Islet precursor cell (in vitro differentiated cells): Measurements from ENCODE around the gene ZNF618.

Experiments used
- DNase-seq: peaks from one replicate; pipeline ENCODE4 v3.0.0-alpha.2; 2018

The ZNF618 gene

DNA sequence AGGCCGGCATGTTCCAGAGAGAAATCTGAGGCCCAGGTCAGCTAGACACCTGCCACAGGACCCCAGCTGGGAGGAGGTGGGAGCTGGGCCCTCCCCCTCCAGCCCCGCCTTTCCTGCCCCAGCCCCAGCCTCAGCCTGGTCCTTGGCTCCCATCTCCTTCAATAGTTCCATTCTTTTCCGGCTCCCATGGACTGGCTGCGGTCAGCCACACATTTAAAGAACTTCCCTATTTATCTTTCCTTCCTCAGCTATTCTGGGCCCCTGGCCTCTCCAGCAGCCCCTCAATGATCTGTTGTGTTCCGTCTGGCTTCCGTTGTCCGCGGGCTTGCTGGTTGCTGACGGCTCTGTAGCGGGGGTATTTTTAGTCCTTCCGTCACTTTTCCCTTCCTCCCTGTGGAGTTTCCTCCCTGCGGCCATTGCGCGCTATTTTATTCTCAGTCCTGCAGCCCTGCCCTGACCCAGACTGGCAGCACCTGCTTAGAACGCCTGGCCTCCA is 128.2 kb downstream of the ZNF618 start:
- DNase-seq = peak; percentile 36

GRCh38 chr9:114005371-114006154 is 129.5 kb downstream of the ZNF618 start:
- no peak for DNase-seq

- no peak for DNase-seq
Observed at GRCh38 chr9:114006155-114006550, 130.0 kb downstream of the ZNF618 start.

- DNase-seq = peak; percentile 38
Observed at GRCh38 chr9:114006931-114007691, 131.0 kb downstream of the ZNF618 start.

DNA sequence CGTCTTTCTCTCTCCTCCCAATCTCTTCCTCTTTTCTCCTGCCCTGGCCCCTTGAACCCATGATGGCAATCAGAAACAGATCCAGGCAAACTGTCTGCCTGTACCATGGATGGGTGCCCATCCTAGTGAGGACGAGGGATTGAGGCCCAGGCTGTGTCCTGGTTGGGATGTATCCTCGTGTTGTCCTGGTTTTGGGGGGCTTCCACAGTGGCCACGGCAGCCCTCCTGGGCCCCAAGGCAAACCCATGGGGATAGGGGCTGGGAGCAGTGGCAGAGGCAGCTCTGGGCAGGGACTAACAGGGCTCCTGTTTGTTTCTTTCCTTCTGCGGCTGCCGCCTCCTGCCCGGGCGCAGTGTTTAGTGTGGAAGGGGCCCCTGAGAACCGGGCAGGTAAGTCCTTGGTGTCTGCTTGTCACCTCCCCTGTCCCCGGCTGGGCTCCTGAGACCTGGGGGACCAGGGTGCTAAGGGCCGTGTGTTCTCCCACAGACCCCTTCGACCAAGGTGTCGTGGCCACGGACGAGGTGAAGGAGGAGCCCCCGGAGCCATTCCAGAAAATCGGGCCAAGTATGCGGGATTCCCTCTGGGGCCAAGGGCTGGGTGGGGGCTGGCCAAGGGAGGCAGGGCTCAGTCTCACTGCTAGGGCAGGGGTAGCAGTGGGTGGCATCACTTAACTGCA is 132.0 kb downstream of the ZNF618 start:
- no peak for DNase-seq

DNA sequence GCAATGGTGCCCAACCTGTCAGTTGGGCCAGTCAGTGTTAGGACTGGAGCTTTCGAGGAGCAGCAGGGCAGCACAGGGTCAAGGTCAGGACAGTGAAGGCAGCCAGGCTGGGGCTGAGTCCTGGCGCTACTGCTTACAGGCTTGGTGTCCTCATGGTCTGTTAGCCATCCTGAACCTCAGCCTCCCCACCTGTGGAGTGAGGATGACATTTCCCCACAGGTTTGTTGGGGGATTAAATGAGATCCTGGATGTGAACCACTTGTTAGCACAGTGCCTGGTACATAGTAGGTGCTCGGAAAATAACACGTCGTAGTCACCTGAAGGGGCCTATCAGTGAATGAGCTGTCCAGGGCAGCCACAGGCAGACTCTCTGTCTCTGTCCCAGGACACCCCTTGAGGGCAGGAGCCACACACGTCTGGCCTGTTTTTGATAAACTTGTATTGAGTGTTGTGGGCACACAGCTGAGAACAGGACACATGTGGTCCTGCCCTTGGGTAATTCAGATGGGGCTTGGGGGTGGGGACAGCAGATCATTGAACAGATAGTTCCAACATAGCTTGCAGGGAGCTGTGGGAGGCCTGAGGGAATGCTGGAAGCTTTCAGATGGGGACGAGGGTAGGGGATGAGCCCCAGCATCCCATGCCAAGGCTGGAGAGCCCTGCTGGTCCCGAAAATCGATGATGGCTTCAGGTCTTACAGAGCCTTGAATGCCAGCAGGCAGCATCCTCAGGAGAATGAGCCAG is 132.7 kb downstream of the ZNF618 start:
- DNase-seq = peak; percentile 49

DNA sequence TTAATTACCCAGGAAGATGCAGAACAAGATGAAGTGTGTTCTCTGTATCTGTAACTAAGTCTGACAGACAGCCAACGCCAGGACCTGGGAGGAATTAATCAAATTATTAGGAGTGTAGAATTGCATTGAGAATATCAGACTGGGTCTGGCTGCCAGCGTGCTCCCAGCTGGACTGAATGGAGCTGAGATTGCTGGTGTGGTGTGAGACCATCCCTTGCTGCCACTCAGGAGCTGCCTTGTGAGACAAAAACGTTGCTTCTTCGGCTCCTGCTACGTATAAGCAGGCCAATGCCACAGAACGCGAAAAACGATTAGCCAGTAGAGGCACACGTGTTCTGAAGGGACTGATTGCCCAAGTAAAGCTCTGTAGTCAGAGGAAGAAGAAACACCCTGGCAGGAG is 135.2 kb downstream of the ZNF618 start:
- no peak for DNase-seq

GRCh38 chr9:114012126-114012525 is 136.0 kb downstream of the ZNF618 start:
- DNase-seq = no peak

- no peak for DNase-seq
Observed at GRCh38 chr9:114014044-114014443, 137.9 kb downstream of the ZNF618 start.

DNA sequence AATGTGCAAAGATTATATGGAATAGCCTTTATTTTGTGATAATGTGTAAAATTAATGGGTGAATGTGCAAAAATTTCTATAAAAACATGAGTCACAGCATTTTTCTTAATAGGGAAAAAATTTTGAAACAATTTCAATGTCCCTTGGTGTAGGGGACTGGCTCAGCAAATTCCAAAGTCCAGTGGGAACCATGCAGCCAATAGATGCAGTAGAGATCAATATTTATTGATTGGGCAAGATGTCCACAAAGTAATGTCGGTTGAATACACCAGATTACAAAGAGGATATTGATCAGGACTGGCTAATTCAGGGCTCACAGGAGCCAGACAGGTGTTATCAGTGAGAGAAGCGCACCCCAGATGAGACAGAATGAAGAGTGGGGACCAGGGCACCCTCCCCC is 139.5 kb downstream of the ZNF618 start:
- DNase-seq = no peak

DNA sequence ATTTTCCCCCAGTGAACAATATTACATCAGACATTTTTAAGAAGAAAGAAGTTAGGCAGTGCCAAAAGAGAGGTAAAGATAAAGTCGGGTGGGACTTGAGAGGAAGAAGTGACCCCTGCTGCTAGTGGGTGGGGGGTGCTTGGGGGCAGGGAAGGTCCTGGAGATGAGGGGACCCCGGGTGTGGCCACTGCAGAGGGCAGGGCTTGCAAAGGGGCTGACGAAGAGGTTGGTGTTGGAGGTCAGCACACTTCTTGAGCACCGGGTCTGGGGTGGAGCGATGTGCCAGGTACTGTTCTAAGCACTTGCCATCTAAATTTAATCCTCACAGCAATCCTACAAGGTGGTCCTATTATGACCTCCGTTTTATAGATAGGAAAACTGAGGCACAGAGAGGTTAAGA is 140.0 kb downstream of the ZNF618 start:
- DNase-seq = peak; percentile 37

DNA sequence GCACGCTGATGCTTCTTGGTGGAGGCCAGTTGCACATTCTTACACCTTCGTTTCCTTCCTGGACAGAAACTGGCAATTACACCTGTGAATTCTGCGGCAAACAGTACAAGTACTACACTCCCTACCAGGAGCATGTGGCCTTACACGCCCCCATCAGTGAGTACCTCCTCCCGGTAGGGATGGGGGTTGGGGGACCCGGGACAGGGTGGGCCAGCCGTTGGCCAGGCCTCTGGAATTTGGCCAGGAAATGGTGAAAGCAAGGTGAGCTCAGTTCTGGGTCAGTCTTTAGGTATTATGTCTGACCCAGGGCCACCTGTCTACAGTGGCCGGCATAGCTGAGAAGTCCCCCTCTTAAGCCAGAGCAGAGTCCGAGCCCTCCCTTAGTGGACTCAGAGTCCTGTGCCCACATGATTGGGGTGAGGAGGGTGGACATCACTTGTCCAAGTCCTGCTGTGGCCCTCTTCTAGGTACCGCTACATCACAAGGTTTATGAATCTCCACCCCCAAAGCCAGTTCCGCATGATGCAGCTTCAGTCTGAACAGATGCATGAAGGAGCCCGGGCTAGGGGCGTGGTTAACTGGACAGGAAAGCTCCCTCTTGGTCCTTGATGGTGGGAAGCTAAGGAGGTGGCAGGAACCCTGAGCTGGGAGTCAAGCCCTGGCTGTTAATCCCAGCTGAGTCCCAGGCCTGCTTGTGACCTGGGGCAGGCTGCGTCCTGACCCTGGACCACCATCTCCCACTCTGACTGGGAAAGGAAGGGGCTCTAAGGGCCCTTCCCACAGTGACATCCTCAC is 140.7 kb downstream of the ZNF618 start:
- peak; percentile 43 for DNase-seq

DNA sequence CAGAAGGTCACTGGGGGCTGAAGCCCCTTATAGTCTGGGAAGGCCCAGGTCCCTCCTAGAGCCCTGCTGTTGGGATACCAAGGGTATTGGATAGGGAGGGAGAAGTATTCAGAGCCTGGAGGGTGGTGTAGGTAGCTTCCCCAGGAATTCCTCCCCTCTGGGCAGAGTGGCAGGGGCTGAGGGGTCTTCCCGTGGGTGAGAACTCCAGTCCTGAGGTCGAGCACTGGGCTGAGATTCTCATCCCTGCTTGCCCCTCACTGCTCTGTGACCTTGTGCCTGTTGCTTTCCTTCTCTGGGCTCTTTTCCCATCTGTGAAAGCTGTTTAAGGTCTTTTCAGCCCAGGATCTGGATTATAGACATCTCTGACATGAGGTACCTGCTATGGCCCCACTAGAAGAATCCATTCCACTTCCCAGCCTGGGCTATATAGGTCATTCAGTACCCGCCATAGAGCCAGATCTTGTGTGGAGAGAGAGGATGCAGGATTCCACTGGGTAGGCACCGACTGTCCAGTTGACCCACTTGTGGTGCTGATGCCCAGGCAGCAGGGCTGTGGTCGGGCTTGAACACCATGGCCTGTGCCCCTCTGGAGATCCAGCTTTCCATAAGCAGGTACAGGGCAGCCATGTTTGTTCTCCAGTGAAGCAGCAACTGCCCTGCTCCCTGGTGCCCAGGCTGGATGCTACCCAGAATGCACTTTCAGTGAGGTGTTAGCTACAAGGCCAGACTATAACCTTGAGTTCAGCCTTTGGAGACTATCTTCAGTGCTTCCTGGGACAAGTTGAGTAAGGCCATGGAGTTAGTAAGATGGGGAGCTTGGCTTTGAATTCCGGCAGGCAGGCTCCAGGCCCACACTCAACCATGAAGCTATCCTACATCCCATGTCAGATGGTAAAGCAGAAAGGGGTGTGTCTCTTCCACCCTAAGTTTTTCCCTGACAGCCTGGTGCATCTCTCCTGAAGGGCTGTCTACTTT is 141.9 kb downstream of the ZNF618 start:
- peak; percentile 28 for DNase-seq

DNA sequence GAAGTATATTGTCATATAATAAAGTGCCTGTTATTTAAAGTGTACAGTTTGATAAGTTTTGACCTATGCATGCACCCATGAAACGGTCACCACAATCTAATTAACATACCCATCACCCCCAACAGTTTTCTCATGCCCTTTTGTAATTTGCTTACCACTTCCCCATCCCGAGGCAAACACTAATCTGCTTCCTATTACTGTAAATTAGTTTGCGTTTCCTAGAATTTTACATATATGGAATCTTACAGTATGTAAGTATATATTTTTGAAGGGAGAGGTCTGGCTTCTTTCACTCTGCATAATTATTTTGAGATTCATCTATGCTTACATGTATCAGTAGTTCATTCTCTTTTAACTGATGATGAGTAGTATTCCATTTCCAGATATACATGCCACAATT is 145.5 kb downstream of the ZNF618 start:
- no peak for DNase-seq

- DNase-seq = no peak
Observed at GRCh38 chr9:114023961-114024360, 147.9 kb downstream of the ZNF618 start.

- DNase-seq = peak; percentile 60
Observed at GRCh38 chr9:114025196-114025753, 149.2 kb downstream of the ZNF618 start.

- no peak for DNase-seq
Observed at GRCh38 chr9:114025760-114026159, 149.7 kb downstream of the ZNF618 start.

- peak; percentile 25 for DNase-seq
Observed at GRCh38 chr9:114026335-114026734, 150.2 kb downstream of the ZNF618 start.

GRCh38 chr9:114027159-114027862 is 151.2 kb downstream of the ZNF618 start:
- peak; percentile 39 for DNase-seq
